Fibroblast of the aortic adventitia (primary cell): ENCODE results near the gene RDH14. TPM values are rescaled to one million over a fixed set of nuclear protein-coding genes. Genes with fewer than 3 reads are reported as not detected.
A peak's percentile ranks its signal among the peaks of the same experiment; 100 is the strongest.

Experiments
- DNase-seq: peaks from one replicate; pipeline ENCODE4 v3.0.0-alpha.2; 2010; ENCODE audit warnings: low read depth
- H3K4me3 ChIP-seq: 2 replicates; pipeline ENCODE4 v1.5.1; 2011; ENCODE audit warnings: low read depth, mild to moderate bottlenecking, control low read depth, low read length, moderate library complexity
- total RNA-seq: library from RNA; depleted of rRNA; stranded (reverse); fragments of >200 nt; gene quantifications from 2 replicates; pipeline ENCODE4 v1.2.3, GENCODE V29; 2012; ENCODE audit warnings: low replicate concordance
- TF ChIP-seq, protein P1 (sequence below): IDR thresholded peaks from 2 replicates; pipeline ENCODE4 v1.5.1; 2011; ENCODE audit warnings: mild to moderate bottlenecking, low read length, control low read depth, inconsistent platforms; ENCODE audit not compliant: insufficient read depth

Gene RDH14, protein sequence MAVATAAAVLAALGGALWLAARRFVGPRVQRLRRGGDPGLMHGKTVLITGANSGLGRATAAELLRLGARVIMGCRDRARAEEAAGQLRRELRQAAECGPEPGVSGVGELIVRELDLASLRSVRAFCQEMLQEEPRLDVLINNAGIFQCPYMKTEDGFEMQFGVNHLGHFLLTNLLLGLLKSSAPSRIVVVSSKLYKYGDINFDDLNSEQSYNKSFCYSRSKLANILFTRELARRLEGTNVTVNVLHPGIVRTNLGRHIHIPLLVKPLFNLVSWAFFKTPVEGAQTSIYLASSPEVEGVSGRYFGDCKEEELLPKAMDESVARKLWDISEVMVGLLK
- total RNA-seq, result 34.5 and 40.5 TPM in 2 replicates

DNA sequence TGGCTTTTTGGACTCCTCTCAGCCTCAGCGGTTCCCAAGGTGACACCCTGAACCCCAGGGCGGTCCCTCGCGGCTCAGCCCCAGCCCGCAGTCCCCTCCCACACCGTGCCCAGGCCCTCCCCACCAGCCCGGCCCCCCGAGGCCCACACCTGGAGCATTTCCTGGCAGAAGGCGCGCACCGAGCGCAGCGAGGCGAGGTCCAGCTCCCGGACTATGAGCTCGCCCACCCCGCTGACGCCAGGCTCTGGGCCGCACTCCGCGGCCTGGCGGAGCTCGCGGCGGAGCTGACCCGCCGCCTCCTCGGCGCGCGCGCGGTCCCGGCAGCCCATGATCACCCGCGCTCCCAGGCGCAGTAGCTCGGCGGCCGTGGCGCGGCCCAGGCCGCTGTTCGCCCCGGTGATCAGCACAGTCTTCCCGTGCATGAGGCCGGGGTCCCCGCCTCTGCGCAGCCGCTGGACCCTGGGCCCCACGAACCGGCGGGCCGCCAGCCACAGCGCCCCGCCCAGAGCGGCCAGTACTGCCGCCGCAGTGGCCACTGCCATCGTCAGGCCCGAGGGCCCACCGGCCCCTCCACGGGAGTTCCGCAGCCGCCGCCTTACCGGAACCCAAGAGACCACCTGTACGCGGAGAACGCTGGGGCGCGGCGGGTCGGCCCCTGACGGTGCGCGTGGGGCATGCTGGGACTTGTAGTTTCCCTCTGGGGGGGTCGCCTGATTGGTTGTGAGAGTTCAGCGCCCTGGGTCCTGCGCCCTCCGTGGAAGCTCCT, at the start of gene RDH14:
Gene RDH14, minus strand, starts transcription at position 623 of the 766 bp plus-strand sequence. Its CDS starts 81 bp downstream, at position 542.
- DNase-seq, result peak; percentile 90
- H3K4me3 ChIP-seq, result peak within 1 kb of the TSS; percentile 75
- TF ChIP-seq, protein P1, sequence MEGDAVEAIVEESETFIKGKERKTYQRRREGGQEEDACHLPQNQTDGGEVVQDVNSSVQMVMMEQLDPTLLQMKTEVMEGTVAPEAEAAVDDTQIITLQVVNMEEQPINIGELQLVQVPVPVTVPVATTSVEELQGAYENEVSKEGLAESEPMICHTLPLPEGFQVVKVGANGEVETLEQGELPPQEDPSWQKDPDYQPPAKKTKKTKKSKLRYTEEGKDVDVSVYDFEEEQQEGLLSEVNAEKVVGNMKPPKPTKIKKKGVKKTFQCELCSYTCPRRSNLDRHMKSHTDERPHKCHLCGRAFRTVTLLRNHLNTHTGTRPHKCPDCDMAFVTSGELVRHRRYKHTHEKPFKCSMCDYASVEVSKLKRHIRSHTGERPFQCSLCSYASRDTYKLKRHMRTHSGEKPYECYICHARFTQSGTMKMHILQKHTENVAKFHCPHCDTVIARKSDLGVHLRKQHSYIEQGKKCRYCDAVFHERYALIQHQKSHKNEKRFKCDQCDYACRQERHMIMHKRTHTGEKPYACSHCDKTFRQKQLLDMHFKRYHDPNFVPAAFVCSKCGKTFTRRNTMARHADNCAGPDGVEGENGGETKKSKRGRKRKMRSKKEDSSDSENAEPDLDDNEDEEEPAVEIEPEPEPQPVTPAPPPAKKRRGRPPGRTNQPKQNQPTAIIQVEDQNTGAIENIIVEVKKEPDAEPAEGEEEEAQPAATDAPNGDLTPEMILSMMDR, result no peak

DNA sequence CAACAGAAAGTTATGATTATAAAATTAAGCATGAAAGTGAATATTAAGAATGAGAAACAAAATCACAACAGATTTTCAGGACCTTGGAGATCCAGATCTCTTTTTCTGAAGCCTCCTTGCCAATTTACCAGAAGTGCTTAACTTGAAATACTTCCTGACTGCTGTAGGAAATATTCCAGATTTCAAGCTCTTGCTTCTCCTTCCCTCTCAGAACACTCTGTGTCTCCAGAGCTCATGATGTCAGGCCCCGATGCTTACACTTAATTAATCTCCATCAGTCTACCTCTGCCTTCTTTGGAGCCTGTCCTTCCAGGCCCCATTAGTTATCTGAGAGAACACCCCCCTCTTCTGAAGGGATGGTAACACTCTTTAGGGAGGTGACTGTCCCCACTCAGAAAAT, 49.6 kb upstream of the RDH14 start:
- H3K4me3 ChIP-seq, result no peak overlapping the region
- TF ChIP-seq, protein P1, result no peak
- DNase-seq, result no peak

DNA sequence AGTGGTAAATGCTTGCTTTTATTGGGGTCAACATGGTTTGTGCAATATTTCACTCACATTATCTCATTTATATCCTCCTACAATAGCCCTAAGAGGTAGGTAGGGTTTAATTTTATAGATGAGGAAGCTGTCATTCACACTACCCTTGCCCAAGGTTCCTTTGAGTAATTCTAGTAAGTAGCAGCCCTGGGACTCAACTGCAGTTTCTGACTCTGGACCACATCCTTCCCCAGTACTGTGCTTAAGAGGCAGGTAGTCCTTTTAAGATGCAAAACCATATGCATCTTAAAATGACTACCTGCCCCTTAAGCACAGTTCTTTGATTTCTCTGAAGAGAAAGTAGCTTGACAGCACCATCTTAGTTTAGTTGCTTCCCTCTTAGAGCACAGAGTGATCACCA, 44.7 kb upstream of the RDH14 start:
- TF ChIP-seq, protein P1, result no peak
- no peak overlapping the region for H3K4me3 ChIP-seq
- DNase-seq, result no peak

DNA sequence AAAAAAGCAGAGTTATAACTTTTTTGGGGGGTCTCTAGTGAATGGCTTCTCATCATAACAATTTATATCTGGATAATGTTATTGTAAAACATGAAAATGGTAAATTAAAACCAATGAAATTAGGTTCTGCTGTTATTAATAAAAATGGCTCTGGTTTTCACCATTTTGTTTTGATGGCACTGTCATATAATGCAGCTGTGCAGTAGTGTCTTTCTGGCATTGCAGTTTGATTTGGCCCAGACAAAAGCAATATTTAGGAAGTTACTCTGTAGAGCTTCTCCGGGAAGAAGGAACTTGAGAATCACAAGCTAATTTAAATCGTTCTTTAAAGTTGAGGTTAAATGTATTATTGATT, 44.1 kb upstream of the RDH14 start:
- TF ChIP-seq, protein P1, result no peak
- no peak overlapping the region for H3K4me3 ChIP-seq
- DNase-seq, result no peak

DNA sequence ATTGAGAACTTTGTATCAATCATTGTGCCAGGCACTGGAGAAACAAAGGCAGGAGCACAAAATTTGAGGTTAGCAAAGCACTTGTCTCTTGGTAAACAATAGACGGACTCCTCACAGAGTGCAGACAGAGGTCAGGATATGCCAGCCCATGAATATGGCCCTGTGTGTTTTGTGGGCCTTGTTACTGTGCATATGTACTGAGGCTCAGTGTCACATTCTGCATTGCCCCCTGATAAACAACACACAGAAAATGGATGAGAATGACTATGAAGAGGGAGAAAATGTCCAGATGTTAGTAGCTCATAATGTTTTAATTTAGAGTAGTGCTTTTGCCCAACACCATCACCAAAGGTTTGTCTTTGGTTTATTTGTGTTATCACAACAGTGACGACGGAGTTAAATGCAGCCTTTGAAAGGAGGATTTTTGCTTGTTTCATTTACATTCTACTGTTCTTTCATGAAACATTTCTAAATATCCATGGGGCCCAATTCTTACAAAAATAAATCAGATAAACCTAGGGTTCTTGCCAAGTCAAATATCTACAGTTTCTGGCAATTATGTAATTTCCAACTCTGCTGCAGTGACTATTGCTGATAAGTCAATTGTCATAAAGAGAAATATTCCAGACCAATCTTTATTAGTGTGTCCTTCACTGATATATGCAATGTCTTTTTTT, 43.5 kb upstream of the RDH14 start:
- peak; percentile 74 for DNase-seq
- TF ChIP-seq, protein P1, result no peak

DNA sequence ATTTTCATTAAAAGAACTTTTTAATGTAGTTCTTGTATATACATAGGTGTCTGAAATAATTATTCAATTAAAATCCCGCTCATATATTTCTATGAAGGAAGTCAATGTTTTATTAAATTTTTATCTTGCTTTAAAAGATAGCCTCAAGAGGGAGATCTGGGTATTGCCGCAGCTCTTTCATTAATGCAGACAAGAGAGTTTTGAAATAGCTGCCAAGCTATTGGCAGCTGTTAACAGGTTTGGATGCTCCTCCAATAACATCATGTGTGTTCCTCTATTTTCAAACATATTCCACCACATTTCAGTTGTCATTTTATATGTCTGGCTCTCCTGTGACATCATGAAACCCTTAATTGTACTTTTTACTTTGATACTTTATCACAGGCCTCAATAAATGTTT, 41.8 kb upstream of the RDH14 start:
- no peak overlapping the region for H3K4me3 ChIP-seq
- TF ChIP-seq, protein P1, result no peak
- DNase-seq, result no peak

More for the DNA sequence above, 43.5 kb upstream of the RDH14 start:
- H3K4me3 ChIP-seq, result no peak overlapping the region
